HG02852 (cell line): Measurements from ENCODE around the gene CEACAM19.
"Not testable (repeated sequence)": the region's sequence is repeated elsewhere in the genome, so short reads cannot be mapped to it uniquely, and the experiment has no call there.

Experiments used
- ATAC-seq: cut with Tn5 transposase; IDR thresholded peaks from one replicate; pipeline ENCODE4 v1.9.1; 2021; ENCODE audit warnings: mild to moderate bottlenecking, moderate library complexity; ENCODE audit not compliant: unreplicated experiment

CEACAM19 gene

GRCh38 chr19:44671400-44671799 is at the start of gene CEACAM19:
TSS of gene CEACAM19 (plus strand) at chr19:44671482. CDS start at chr19:44671932, 450 bp downstream.
- no peak for ATAC-seq

GRCh38 chr19:44623080-44623479 is 48.2 kb upstream of the CEACAM19 start:
- no peak for ATAC-seq

DNA sequence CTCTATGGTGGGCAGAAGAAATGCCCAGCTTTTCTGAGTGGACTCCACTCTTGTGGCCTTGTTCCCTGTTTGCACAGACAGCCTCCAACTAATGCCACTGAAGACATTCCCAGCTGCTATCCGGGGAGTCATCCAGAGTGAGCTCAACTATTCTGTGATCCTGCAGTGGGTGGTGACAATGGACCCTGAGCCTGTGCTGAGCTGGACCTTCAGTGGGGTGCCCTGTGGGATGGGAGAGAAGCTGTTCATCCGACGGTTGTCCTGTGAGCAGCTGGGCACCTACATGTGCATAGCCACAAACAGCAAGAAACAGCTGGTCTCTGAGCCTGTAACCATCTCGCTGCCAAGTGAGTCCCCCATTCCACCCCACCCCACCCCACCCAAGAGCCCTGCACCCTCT is 47.7 kb upstream of the CEACAM19 start:
- ATAC-seq, result no peak

- ATAC-seq, result no peak
These were observed 46.4 kb upstream of the CEACAM19 start for GRCh38 chr19:44624840-44625354.

- not testable (repeated sequence) for ATAC-seq
These were observed 45.6 kb upstream of the CEACAM19 start for GRCh38 chr19:44625637-44626036.

GRCh38 chr19:44626048-44626624 is 45.1 kb upstream of the CEACAM19 start:
- ATAC-seq, result no peak

GRCh38 chr19:44627631-44628030 is 43.7 kb upstream of the CEACAM19 start:
- no peak for ATAC-seq

- no peak for ATAC-seq
These were observed 42.5 kb upstream of the CEACAM19 start for GRCh38 chr19:44628793-44629192.

DNA sequence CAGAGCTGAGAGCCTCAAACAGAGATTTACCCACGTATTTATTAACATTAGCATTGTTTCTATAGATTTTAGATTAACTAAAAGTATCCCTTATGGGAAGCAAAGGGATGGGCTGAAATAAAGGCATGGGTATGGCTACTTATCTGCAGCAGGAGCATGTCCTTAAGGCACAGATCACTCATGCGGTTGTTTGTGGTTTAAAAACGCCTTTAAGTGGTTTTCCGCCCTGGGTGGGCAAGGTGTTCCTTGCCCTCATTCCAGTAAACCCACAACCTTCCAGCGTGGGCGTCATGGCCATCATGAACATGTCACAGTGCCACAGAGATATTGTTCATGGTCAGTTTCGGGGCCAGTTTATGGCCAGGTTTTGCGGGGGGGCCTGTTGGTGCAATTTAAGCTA is 39.7 kb upstream of the CEACAM19 start:
- ATAC-seq, result not testable (repeated sequence)

DNA sequence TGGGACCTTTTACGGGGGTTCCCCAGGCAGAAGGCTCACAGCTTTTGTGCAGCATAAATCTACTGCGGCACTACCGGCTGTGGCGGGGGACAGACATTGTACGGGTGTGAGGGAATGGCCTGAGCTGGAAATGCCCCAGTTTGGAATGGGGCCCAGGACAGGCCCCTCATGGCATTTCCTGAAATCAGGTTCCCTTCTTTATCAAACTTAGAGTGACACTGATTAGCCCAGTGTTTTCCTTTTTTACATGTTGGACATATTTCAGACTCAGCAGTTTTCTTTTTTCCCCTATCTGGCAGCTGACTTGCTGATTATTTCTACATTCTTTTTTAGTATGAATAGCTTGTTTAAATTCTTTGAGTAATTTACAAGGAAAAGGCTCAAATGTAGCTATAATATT is 37.2 kb upstream of the CEACAM19 start:
- not testable (repeated sequence) for ATAC-seq

GRCh38 chr19:44634785-44635184 is 36.5 kb upstream of the CEACAM19 start:
- no peak for ATAC-seq

GRCh38 chr19:44635581-44636438 is 35.5 kb upstream of the CEACAM19 start:
- ATAC-seq, result no peak

DNA sequence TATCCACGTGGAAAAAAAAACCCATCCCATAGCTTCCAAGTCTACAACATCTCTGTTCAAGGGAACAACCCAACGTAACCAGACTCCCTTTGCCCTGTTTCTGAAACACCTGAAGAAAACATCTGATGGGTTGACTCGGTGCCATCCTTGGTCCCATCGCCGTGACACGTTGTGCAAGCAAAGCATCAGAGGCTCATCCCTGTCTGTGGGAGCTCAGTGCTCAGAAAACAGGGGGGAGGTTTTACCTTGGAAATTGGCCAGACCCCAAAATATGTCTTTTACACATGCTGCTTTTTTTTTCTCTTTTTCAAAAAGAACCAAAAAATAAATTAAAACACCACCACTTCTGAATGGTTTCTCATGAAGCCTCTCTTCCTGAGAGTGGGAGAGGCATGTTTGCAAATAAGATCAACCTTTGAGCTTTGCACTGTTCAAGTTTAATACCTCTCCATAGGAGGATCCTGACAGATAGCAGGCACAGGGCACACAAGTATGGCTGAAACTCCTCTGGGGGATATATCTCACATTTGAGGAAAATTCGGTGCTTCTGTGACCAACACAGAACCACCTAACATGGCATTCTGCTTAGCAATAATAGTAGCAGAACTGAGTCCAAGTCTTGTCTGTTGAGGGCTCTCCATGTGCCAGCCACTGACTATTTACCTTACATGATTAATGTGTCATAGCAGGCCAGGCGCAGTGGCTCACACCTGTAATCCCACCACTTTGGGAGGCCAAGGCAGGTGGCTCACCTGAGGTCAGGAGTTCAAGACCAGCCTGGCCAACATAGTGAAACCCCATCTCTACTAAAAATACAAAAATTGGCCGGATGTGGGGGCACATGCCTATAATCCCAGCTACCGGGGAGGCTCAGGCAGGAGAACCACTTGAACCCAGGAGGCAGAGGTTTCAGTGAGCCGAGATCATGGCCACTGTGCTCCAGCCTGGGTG is 34.6 kb upstream of the CEACAM19 start:
- no peak for ATAC-seq

GRCh38 chr19:44637390-44637764 is 33.9 kb upstream of the CEACAM19 start:
- no peak for ATAC-seq

DNA sequence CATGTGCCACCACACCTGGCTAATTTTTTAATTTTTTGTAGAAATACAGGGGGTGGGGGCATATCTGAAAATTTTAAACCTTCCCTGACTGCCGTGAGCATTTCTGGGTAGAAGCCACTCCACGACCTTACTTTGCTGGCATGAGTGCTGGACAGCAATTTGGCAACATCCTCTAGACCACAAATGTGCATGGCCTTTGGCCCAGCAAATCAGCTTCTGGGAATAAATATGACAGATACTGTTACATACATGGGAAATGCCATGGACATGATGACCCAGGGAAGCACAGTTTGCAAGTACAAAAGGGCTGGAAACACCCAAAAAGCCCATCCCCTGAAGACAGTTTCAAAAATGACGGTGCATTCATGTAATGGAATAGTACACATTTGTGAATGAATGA is 30.8 kb upstream of the CEACAM19 start:
- no peak for ATAC-seq

GRCh38 chr19:44641501-44642265 is 29.6 kb upstream of the CEACAM19 start:
- ATAC-seq, result no peak

- no peak for ATAC-seq
These were observed 28.9 kb upstream of the CEACAM19 start for GRCh38 chr19:44642377-44642776.

- no peak for ATAC-seq
These were observed 27.5 kb upstream of the CEACAM19 start, which contains the start of gene PVR for GRCh38 chr19:44643605-44644401. TSS of gene PVR (plus strand) at chr19:44643910. CDS start at chr19:44644097, 187 bp downstream.

- ATAC-seq, result no peak
These were observed 26.8 kb upstream of the CEACAM19 start for GRCh38 chr19:44644402-44645016.
